HCT116 (cell line): ENCODE results near the gene TBL1X. TPM values are rescaled to one million over a fixed set of nuclear protein-coding genes. Genes with fewer than 3 reads are reported as not detected.

Experiments
- ATAC-seq: fragments of 200-7000 bp; cut with Tn5 transposase; 2 replicates; pipeline ENCODE4 v1.9.1; 2020; ENCODE audit warnings: mild to moderate bottlenecking, moderate library complexity
- BruUV-seq: library from RNA; stranded (reverse); fragments of 400-500 nt; replicated peaks from 2 replicates; lab custom pipeline; 2021; lab: Mats Ljungman, UMichigan
- CTCF ChIA-PET: fragments of 300-600 bp; sonication (Branson Sonifier 250); formaldehyde crosslinking; loops from one replicate; lab custom pipeline; 2021; ENCODE audit warnings: antibody characterized with exemption; lab: Charles Lee
- POLR2A ChIA-PET: fragments of 300-600, 350-600 bp; sonication (Branson Sonifier 250); formaldehyde crosslinking; loops from one replicate; lab custom pipeline; 2021; ENCODE audit warnings: antibody characterized with exemption; lab: Charles Lee
- RAD21 ChIA-PET, 2 experiments: fragments of 300-600 bp; sonication (Branson Sonifier 250); formaldehyde crosslinking; loops; one replicate each; lab custom pipeline; 2023; ENCODE audit warnings: low total read pairs in 2 of 2; ENCODE audit not compliant: uncharacterized antibody in 2 of 2, unreplicated experiment in 2 of 2, low non-redundant PET in 1 of 2; lab: Charles Lee
- DNase-seq: peaks from one replicate; pipeline ENCODE4 v3.0.0-alpha.2; 2010; ENCODE audit warnings: low read depth, low spot score
- H2AFZ ChIP-seq: fragments of 200-600 bp; shearing (Covaris generic), sonication (generic); 2 replicates; pipeline ENCODE4 v1.6.1; 2017; ENCODE audit warnings: low read depth, mixed run types, mixed read lengths, antibody characterized with exemption, low read length; ENCODE audit not compliant: poor library complexity, severe bottlenecking
- H3K27ac ChIP-seq: 2 replicates; pipeline ENCODE4 v1.5.1; 2012; ENCODE audit warnings: low read depth, low read length
- H3K27me3 ChIP-seq: fragments of 200-600 bp; sonication (generic); 2 replicates; pipeline ENCODE4 v1.6.1; 2016; ENCODE audit warnings: mixed run types, low read length, mixed read lengths; ENCODE audit not compliant: insufficient read depth
- H3K36me3 ChIP-seq, 2 experiments: fragments of 200-500 bp in 1 of 2; fragments of 200-600 bp in 1 of 2; sonication (Bioruptor generic) in 1 of 2; sonication (generic) in 1 of 2; 2 replicates each; pipeline versions ENCODE4 v1.5.1 to v1.6.1; 2014 to 2016; ENCODE audit warnings: low read length in 2 of 2, inconsistent platforms in 1 of 2, mixed read lengths in 1 of 2, mixed run types in 1 of 2; ENCODE audit not compliant: insufficient read depth in 2 of 2, control insufficient read depth in 1 of 2
- H3K4me1 ChIP-seq, 2 experiments: fragments of 200-600 bp in 1 of 2; sonication (generic) in 1 of 2; 2 replicates each; pipeline versions ENCODE4 v1.5.1 to v1.6.1; 2012 to 2017; ENCODE audit warnings: low read length in 2 of 2, inconsistent platforms in 1 of 2, mild to moderate bottlenecking in 1 of 2, mixed read lengths in 1 of 2, mixed run types in 1 of 2, moderate library complexity in 1 of 2; ENCODE audit not compliant: insufficient read depth in 2 of 2, control insufficient read depth in 1 of 2
- H3K4me2 ChIP-seq: fragments of 200-600 bp; sonication (generic); 2 replicates; pipeline ENCODE4 v1.6.1; 2017; ENCODE audit warnings: mixed run types, low read length, mixed read lengths
- H3K4me3 ChIP-seq, 2 experiments: fragments of 200-600 bp in 1 of 2; sonication (generic) in 1 of 2; replicated peaks in 1 of 2; 2 replicates each; pipeline ENCODE4 v1.5.1; 2011 to 2016; ENCODE audit warnings: low read length in 2 of 2, control low read depth in 1 of 2, low read depth in 1 of 2, mild to moderate bottlenecking in 1 of 2, mixed read lengths in 1 of 2, mixed run types in 1 of 2
- H3K79me2 ChIP-seq: fragments of 200-600 bp; sonication (generic); 2 replicates; pipeline ENCODE4 v1.6.1; 2017; ENCODE audit warnings: mild to moderate bottlenecking, mixed run types, low read length, moderate library complexity, mixed read lengths; ENCODE audit not compliant: insufficient read depth
- H3K9ac ChIP-seq: fragments of 200-600 bp; sonication (generic); 2 replicates; pipeline ENCODE4 v1.6.1; 2016; ENCODE audit warnings: low read length, mixed read lengths
- H3K9me2 ChIP-seq: fragments of 200-600 bp; sonication (generic), shearing (Covaris generic); 2 replicates; pipeline ENCODE4 v1.6.1; 2017; ENCODE audit warnings: mixed run types, mild to moderate bottlenecking, moderate library complexity; ENCODE audit not compliant: insufficient read depth
- H3K9me3 ChIP-seq, 2 experiments: fragments of 200-500 bp in 1 of 2; fragments of 200-600 bp in 1 of 2; sonication (Bioruptor generic) in 1 of 2; sonication (generic) in 1 of 2; 2 replicates each; pipeline ENCODE4 v1.6.1; 2014 to 2017; ENCODE audit warnings: low read length in 2 of 2, mixed read lengths in 2 of 2, inconsistent platforms in 1 of 2, low read depth in 1 of 2, mild to moderate bottlenecking in 1 of 2, mixed run types in 1 of 2, moderate library complexity in 1 of 2; ENCODE audit not compliant: control insufficient read depth in 1 of 2, insufficient read depth in 1 of 2
- H4K20me1 ChIP-seq: fragments of 200-600 bp; sonication (generic), shearing (Covaris generic); 2 replicates; pipeline ENCODE4 v1.6.1; 2017; ENCODE audit warnings: mixed run types, mild to moderate bottlenecking, moderate library complexity; ENCODE audit not compliant: insufficient read depth
- CEBPB ChIP-seq: IDR thresholded peaks from 2 replicates; pipeline ENCODE4 v1.6.1; 2012; ENCODE audit warnings: low read depth
- CTCF ChIP-seq, 3 experiments: fragments of 200-600 bp in 1 of 3; sonication (generic) in 1 of 3; IDR thresholded peaks in 2 of 3; conservative IDR thresholded peaks in 1 of 3; 2 replicates each; pipeline ENCODE4 v1.5.1; 2012 to 2017; ENCODE audit warnings: low read depth in 2 of 3, low read length in 2 of 3, antibody characterized with exemption in 1 of 3, borderline replicate concordance in 1 of 3, control low read depth in 1 of 3, mild to moderate bottlenecking in 1 of 3, mixed read lengths in 1 of 3, mixed run types in 1 of 3, moderate library complexity in 1 of 3; ENCODE audit not compliant: insufficient read depth in 1 of 3
- EZH2 ChIP-seq: fragments of 200-600 bp; sonication (generic); IDR thresholded peaks from 2 replicates; pipeline ENCODE4 v1.6.1; 2017; ENCODE audit warnings: antibody characterized with exemption, mixed run types
- EZH2phosphoT487 ChIP-seq: fragments of 200-600 bp; IDR thresholded peaks from 2 replicates; pipeline ENCODE4 v1.6.1; 2018; ENCODE audit warnings: antibody characterized with exemption, borderline replicate concordance
- FOSL1 ChIP-seq: IDR thresholded peaks from 2 replicates; pipeline ENCODE4 v1.6.1; 2012; ENCODE audit warnings: low read depth
- JUND ChIP-seq: IDR thresholded peaks from 2 replicates; pipeline ENCODE4 v1.6.1; 2012
- MAX ChIP-seq: IDR thresholded peaks from 2 replicates; pipeline ENCODE4 v1.6.1; 2012
- POLR2A ChIP-seq: IDR thresholded peaks from 2 replicates; pipeline ENCODE4 v1.7.0; 2011; ENCODE audit warnings: borderline replicate concordance; ENCODE audit not compliant: insufficient read depth, insufficient read length; ENCODE audit errors: extremely low read depth
- POLR2AphosphoS5 ChIP-seq: IDR thresholded peaks from 2 replicates; pipeline ENCODE4 v1.6.1; 2011; ENCODE audit warnings: mild to moderate bottlenecking, low read depth, low read length, moderate library complexity
- REST ChIP-seq: IDR thresholded peaks from 2 replicates; pipeline ENCODE4 v1.6.1; 2012; ENCODE audit warnings: low read depth
- SP1 ChIP-seq: IDR thresholded peaks from 2 replicates; pipeline ENCODE4 v1.6.1; 2012; ENCODE audit warnings: low read depth
- SRF ChIP-seq: IDR thresholded peaks from 2 replicates; pipeline ENCODE4 v1.6.1; 2012; ENCODE audit warnings: low read depth
- YY1 ChIP-seq: IDR thresholded peaks from 2 replicates; pipeline ENCODE4 v1.6.1; 2011; ENCODE audit warnings: low read length, low read depth, moderate library complexity, mild to moderate bottlenecking; ENCODE audit not compliant: insufficient replicate concordance; ENCODE audit errors: extremely low read depth
- ZFX ChIP-seq: fragments of 450-650 bp; IDR thresholded peaks from 2 replicates; pipeline ENCODE4 v1.6.1; 2017
- intact Hi-C: fragments of 100-400 bp; cut with micrococcal nuclease; formaldehyde crosslinking; loops from 2 replicates; pipeline ENCODE4 v1.10.0; 2022
- total RNA-seq: library from RNA; stranded (reverse); gene quantifications from one replicate; pipeline ENCODE4 v1.2.1, GENCODE V29; 2021; ENCODE audit not compliant: unreplicated experiment

Gene TBL1X
- total RNA-seq, 1 experiment from 2014 or later = 37.8 TPM

- CTCF ChIA-PET = no interaction called here
- no TSS peak for BruUV-seq
Measured at GRCh38 chrX:9690046-9690445, 225.2 kb downstream of the TBL1X start.

More at GRCh38 chrX:9690046-9690445, 225.2 kb downstream of the TBL1X start:
- ChIA-PET POLR2A (no interaction called here), RAD21 (no interaction called here)
- intact Hi-C loops = no loop called here
- DNase-seq (no peak), ATAC-seq (no peak)
- TF ChIP-seq REST (no peak), CTCF (IDR thresholded peaks at IDR 0.05 in 2 of 3, conservative IDR thresholded peaks at IDR 0.05 in 1 of 3; ENCODE audit: borderline replicate concordance in 1 of 3, insufficient read depth in 1 of 3, low read depth in 2 of 3, low read length in 2 of 3) (no peak), YY1 (no peak), POLR2AphosphoS5 (no peak), EZH2 (no peak), JUND (no peak), MAX (no peak), EZH2phosphoT487 (no peak), SP1 (no peak), ZFX (no peak), CEBPB (no peak), FOSL1 (no peak), POLR2A (no peak), SRF (no peak)
- Histone ChIP-seq H3K9me3 (no peaks in the 10 kb centered on the region), H4K20me1 (no peaks in the 10 kb centered on the region), H2AFZ (no peak overlapping the region), H3K27ac (no peak overlapping the region), H3K4me1 (no peaks in the 10 kb centered on the region), H3K79me2 (no peaks in the 10 kb centered on the region), H3K36me3 (no peaks in the 10 kb centered on the region; a peak in 1 of 4 replicates), H3K4me2 (no peak overlapping the region), H3K27me3 (no peaks in the 10 kb centered on the region), H3K9ac (no peak overlapping the region), H3K9me2 (no peaks in the 10 kb centered on the region), H3K4me3 (no peak overlapping the region)
